UCSD-AML1 (cell line): ENCODE measurements around the gene POLR2C.
"Not testable (repeated sequence)": the region's sequence is repeated elsewhere in the genome, so short reads cannot be mapped to it uniquely, and the experiment has no call there.

Experiments
- DNase-seq: peaks from one replicate; lab custom pipeline; 2025; ENCODE audit not compliant: unreplicated experiment; lab: John Stamatoyannopoulos, UW

POLR2C gene

DNA sequence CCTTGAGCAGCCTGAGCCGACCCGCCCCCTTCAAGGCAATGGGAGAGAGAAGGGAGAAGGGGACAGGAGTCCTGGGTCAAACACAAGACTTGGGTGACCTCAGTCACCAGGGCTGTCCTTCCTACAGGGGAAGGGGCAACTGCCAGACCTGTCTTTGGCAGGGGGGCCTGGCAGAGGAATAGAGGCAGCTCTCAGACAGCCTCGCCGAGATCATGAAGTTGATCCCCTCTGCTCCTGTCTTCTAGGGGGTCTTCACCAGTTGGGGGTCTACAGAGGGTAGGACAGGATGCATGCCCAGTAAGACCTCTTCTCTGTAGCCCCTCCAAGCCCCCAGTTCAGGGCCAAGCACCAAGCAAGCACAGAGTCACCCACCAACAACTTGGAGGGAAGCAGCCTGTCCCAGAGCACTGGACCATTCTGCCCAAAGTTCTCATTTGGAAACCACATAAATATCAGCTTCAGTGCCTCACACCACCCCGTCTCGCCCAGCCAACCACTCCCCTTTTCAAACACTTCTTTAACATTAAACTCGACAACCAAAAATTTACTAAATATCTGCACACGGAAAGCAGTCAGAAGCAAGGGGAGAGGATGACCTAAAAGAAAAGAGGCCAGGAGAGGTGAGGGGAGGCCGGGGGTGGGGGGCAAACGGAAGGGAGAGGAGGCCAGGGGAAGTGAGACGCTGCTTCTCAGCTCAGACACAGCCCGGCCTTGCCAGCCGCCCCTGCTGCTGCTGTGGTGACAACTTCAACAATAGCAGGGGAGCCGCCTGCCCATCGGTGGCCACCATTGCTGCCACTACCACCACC, 16.1 kb downstream of the POLR2C start:
- peak; percentile 33 for DNase-seq

DNA sequence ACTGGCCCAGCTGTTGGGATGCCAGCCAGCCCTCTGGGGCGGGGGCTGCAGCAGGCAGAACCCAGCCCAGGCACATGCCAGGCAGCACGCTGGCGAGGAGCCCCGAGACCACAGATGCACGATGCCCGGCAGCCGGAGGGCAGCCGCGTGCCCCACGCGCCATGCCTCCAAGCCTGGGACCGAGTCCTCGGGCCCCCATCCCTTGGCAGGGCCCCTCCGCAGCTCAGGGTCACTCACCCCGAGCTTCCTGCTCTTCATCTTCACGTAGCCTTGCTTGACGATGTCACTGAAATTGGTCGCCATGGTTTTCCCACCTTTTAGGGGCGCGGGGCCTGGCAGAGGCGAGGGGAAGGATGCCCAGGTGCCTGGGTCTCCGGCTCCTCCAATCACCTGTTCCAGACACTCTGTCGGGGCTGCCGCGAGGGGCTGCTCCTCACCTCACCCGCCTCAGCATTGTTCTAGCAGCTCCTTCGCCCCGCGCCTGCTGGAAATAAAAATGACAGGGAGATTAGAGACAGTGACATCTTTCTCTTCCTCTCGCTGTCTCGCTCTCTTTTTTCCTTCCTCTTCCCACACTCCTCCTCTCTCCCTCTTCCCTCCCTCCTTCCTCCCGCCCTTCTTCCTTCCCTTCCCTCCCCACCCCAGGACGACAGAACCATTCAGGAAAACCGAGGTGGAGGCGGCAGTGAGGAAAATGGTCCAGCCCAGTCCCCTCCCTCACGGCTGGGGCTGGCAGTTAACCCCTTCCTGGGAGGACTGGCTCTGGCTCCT, 16.9 kb downstream of the POLR2C start:
- peak; percentile 61 for DNase-seq

DNA sequence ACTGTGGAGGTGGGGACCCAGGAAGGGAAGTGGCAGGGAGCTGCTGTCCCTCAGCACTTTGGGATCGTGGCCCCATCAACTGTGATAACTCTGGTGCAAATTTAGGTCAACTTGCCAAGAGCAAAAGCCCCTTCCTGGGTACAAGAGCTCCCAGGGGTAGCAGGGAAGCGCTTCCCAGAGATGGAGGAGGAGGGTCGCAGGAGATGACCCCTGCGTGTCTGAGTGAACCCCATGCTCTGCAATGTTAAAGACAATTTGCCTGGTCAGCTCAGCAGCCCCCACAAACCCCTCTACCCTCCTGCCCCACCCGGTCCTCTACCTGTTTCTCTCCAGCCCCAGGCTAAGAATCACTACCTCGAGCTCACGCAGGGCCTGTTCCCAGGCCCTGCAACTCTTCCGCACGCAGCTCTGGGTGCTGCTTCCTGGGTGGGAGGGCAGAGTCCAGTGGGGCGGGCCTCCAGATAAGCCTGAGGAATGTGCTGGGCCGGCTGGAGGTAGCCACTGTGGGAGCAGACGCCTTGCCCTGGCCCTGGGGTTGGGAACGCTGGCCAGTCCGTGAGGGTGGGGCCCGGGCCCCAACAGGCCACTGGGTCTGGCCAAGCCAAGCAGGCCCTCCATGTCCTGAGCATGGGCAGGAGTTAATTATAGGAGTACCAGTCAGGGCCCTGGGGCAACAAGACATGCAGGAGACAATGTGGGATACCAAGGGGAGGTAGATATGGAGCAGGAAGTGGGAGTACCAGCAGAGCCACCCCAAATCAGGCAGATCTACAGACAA, 17.7 kb downstream of the POLR2C start:
- DNase-seq, result no peak

DNA sequence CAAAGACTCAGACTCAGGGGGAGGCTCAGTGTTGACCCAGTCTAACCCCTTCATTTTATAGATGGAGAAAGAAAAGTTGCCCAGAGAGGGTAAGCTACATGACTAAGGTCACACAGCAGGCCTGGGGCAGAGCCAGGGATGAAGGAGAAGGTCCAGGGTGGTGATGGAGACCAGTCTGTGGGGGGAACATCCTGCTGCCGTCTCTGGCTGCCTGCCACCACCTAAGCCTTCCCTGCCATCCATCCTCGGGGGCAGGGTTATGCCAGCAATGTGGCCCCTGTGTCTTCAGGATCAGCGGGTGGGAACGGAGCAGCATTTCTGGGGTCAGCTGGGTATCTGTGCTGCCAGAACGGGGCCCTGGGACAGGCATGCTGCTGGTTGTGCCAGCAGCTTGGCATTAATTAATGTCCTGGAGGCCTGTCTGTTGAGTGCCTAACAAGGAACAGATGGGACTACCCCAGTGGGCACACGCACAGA, 18.3 kb downstream of the POLR2C start:
- no peak for DNase-seq

DNA sequence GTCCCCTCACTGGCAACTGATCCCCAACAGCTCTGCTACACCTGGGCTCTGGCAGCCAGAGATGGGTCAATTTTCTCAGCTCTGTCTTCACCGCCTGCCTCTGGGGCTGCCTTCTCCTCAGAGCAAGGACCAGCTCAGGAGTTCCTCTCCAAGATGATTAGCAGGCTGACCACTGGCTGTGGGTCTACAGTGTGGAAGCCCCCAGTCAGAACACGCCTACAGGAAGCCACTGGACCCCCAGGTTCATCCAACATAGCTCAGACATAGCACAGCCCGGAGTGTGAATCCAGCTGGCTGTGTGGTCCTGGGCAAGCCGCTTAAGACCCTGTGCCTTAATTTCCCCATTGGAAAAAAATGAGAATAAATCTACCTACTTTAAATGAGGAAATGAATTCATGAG, 18.9 kb downstream of the POLR2C start:
- no peak for DNase-seq

DNA sequence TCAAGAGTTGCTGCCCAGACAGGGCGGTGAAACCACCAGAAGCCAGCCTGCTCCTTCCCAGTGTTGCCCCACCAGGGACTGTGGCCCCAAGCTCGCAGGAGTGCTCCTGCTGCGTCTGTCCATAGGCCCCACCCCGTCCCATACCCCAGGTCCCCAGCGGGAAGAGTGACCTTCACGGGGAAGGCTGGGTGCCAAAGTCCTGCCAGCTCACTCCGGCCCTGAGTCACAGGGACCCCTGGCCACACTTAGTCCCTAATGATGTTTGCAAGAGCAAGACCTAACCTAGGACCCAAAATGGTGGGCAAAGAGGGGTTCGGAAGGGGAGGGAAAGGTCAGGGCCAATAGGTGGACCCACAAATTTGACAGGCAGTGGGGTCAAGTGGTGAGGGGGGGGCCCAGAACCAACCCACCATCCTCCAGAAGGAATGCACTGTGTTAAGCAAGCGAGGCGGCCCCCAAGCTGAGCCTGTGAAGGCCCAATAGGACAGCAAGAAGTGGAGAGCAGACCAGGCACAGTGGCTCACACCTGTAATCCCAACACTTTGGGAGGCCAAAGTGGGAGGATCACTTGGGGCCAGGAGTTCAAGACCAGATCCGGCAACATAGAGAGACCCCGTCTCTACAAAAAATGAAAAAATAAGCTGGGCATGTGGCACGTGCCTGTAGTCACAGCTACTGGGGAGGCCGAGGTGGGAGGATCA, 20.5 kb downstream of the POLR2C start:
- DNase-seq, result no peak

DNA sequence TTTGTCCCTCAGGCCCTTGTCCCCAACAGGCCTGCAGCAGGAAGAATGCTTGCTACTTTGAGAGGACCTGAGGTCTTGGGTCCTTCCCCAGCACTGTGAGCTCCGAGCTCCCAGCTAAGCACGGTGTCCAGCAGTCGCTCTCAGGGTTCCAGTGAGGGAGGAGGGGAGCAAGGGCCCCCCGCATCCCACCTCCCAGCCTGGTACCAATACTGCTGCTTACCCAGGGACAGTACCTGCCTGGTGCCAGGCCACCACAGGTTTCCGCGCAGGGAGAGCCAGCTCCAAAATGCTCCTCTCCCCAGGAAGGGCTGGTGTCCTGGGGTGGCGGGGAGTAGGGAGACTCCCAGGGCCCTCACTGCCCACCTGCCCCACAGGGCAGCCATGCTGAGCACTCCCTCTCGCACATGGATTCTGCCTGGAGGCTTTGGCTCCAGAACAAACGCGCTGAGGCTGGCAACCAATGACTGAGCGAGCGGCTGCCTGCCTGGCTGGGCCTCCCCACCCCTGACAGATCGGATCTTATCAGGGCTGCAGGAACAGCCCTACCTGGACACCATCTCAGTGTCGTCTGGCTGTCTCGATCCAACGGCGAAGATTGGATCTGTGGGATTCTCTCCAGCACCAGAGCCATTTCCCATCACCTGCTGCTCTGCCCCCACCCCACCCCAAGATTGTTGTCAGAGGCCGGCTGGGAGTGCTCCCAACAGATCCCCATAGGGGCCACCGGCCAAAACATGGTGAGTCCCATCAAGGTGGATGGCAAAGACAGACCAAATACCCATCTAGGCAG, 21.4 kb downstream of the POLR2C start:
- no peak for DNase-seq

DNA sequence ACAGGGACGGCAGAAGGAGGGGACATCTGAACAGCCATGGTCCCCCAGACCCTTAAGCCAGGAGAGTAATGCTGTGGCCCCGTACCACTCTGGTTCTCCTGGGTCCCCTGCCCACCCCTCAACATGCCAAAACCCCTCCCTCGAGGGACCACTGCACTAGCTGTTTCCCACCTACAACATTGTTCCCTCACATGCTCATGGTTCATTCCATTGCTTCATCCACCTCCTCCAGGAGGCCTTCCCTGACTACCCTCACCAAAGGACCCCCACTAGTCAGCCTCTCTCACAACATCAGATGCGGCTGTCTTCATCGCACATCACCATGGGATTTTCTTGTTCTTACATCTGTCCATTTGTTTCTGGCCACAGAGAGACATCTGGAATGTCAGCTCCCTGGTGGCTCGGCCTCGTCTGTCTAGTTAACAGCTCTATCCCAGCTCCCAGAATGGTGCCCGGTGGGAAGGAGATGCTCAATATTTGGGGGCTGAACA, 22.1 kb downstream of the POLR2C start:
- no peak for DNase-seq

DNA sequence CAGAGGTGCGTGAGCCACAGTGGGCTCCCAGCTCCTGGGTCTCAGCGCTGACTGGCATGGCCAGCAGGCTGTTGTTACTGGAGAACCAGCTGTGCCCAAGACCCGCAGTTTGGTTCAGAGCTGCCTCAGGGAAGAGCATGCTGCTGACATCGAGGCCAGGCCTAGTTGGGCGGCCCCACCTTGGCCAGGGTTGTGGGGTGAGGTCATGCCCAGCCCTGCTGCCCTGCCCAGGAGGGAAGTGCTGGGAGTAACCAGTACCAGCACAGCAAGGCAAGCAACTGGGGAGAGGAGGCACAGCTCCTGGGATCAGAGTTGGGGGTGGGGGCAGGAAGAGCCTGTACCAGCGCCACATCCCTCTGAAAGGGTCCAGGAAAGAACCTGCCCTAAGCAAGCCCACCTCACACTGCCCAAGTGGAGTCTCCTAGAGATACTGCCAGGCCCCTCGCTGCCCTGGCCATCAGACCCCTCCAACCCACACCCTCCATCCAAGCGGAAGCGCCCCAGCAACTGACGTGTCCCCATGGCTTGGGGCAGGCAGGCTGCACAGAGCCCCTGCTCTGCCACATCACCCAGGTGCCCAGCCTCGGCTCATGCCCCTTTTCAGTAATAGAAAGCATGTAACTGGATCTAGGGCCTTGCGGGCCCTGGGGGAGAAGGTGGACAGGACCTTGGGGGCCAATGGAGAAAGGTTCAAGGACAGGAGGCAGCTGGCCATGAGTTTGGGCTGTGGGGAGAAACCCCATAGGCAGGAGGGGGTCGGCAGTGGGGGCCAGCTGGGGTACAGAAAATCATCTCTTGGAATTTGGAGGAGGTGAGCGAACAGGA, 22.8 kb downstream of the POLR2C start:
- no peak for DNase-seq

DNA sequence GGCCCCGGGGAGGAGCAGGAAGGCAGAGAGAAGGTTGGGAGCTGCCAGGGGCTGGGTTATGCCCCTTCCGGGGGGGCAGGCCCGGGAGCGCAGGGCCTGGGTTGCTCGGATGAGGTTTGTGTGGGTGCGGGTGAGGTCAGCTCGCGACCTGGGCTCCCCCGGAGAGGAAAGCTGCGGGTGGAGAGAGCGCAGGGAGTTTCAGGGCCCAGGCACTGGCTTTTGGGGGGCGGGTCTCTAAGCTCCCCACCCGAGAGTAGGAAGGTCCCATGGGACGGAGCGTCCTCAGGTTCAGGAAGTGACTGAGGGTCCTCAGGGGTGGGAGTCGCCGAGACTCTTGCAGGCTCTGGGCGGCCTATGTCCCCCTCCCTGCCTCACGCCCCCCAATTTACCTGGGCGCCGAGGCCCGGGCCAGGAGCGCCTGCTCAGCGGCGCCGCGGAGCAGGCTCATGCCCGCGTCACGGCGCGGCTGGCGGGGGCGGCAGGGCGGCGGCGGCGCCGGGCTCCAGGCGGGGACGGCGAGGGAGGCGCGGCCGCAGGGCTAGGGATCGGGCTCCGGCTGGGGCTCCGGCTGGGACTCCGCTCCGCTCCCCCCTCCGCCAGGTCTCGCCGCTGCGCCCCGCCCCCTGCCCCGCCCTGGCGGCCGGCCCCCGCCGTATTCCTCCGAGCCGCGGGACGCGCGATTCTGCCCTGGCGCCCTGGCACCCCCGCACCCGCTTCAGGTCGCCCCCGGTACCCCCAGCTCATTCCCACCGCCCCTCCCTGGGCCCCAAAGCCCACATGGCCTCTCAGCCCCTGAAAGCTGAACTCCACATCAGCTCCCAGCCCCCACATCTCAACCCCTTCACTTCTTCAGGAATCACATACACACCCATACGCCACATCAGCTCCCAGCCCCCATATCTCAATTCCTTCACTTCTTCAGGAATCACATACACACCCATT, 23.7 kb downstream of the POLR2C start, which contains the start of gene DOK4:
Gene DOK4, minus strand, starts transcription at position 578 of the 942 bp plus-strand sequence. CDS start 6,986 bp downstream, outside the sequence.
- peak; percentile 79 for DNase-seq

DNA sequence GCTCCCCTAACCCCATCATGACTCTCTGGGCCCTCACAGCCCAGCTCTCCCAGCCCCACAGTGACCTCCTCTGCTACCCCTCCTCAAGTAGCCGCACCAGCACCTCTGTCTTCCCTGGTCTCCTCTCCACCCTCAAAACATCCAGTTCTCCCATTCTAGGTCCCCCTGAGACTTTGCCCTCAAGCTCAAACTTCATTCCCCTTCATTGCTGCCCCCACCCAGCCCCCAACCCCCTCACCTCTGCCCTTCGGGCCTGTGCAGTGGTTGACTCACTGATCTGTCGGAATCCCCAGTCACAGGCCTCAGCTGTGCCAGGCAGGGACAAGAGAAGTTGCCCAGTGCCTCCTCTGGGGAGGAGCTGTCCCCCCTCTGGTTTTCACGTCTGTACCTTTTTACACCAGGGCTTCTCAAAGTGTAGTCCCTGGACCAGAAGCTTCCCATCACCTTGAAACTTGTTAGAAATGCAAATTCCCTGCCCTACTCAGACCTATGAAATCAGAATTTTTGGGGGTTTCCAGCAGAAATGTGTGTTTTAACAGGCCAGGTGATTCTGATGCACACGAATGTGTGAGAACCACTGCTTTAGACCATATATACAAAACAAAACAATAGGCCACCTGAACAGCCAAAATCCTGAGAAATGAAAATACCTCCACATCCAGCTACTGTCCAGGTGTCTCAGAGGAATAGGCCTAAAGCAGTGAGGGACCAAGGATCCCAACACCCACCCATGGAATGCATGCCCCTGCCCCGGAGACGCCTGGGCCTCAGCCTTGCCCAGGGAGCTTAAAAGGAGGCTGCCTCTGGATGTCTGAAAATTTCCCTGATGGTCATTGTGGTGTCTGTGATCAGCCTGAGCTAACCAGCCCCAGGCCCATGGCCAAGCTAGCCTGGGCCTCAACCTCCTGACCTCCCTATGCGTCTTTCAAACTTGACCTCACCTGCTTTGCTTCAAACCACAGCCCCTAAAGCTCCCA, 24.7 kb downstream of the POLR2C start:
- DNase-seq, result no peak

DNA sequence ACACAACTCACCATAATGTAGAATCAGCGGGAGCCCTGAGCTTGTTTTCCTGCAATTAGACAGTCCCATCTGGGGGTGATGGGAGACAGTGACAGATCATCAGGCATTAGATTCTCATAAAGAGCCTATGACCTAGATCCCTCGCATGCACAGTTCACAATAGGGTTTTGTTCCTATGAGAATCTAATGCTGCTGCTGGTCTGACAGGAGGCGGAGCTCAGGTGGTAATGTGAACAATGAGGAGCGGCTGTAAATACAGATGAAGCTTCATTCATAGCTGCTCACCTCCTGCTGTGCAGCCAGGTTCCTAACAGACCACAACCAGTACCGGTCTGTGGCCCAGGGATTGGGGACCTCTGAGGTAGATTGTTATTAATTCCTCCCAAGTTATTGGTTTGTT, 26.8 kb downstream of the POLR2C start:
- no peak for DNase-seq

DNA sequence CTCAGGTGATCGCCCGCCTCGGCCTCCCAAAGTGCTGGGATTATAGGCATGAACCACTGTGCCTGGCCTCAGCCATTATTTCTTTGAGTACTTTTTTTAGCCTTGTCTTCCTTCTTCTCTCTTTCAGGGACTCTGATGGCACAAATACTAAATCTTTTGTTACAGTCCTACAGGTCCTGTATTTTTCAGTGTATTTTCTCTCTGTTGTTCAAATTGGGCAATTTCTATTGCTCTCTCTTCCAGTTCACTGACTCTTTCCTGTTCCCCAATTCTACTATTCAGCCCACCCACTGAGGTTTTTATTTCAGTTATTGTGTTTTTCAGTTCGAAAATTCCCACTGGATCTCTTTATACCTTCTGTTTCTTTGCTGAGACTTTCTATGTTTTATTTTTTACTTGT, 31.3 kb downstream of the POLR2C start:
- no peak for DNase-seq

DNA sequence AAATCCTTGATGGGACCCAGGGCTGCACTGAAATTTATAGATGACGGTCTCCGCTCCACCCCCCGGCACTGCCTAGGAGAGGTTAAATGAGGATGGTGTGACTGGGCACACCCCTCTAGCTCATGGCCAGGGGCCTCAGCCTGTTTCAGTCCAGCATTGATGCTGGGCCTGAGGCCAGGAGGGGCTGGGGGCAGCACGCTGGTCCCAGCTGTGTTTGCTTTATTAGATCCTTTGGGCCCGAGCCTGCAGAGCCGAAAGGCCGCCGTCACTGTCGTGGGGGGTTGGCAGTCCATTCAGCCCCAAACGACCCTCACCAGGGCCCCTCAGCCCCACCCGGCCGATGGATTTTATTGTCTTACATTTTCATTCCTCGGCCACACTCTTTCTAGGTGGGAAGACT, 34.6 kb downstream of the POLR2C start:
- DNase-seq, result no peak

DNA sequence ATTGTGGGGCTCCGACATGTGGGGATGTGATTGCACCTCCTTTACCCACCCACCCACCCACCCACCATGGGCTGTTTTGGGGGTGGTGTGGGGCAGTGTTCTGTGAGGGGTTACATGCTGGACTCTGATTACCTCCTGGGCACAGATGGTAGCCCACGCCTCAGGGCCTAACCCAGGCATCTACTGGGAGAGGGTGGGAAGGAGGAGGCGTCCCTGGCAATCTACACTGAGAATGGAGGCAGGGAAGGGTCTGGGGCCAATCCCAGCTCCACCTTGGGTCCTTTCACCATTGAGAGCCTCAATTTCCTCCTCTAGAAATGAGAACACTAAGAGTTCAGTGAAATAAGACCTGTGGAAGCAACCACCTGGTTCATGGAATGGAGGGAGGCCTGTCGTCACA, 35.6 kb downstream of the POLR2C start:
- no peak for DNase-seq

DNA sequence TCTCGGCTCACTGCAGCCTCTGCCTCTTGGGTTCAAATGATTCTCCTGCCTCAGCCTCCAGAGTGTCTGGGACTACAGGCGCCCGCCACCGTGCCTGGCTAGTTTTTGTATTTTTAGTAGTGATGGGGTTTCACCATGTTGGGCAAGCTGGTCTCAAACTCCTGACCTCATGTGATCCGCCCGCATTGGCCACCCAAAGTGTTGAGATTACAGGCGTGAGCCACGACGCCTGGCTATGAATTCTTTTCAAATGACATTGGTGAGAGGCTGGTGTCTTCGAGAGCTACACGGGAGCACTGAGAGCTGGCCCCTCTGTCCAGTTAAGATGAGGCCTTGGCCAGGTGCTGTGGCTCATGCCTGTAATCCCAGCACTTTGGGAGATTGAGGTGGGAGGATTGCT, 37.5 kb downstream of the POLR2C start:
- DNase-seq, result not testable (repeated sequence)
